Activated T-cell treated with anti-CD3 and anti-CD28 coated beads for 48 hours (primary cell): ENCODE results near the gene TGDS.
"Not testable (repeated sequence)": the region's sequence is repeated elsewhere in the genome, so short reads cannot be mapped to it uniquely, and the experiment has no call there.

Experiments
- DNase-seq: peaks from one replicate; pipeline ENCODE4 v3.0.0-alpha.2; 2020; ENCODE audit warnings: low read depth

The TGDS gene

GRCh38 chr13:94552095-94552494, 43.9 kb downstream of the TGDS start:
- no peak for DNase-seq

GRCh38 chr13:94550062-94550738, 45.8 kb downstream of the TGDS start:
- DNase-seq = no peak

- DNase-seq = peak; percentile 89
These were observed 46.5 kb downstream of the TGDS start for GRCh38 chr13:94549232-94550061.

- DNase-seq = peak; percentile 35
These were observed 47.1 kb downstream of the TGDS start for GRCh38 chr13:94548821-94549231.

- no peak for DNase-seq
These were observed 47.6 kb downstream of the TGDS start for GRCh38 chr13:94548382-94548781.

- DNase-seq = no peak
These were observed 49.7 kb downstream of the TGDS start for GRCh38 chr13:94546061-94546839.

- no peak for DNase-seq
These were observed 51.0 kb downstream of the TGDS start for GRCh38 chr13:94544922-94545321.

GRCh38 chr13:94542917-94543316, 53.0 kb downstream of the TGDS start:
- DNase-seq = no peak

- no peak for DNase-seq
These were observed 58.0 kb downstream of the TGDS start for GRCh38 chr13:94537740-94538630.

GRCh38 chr13:94535775-94536174, 60.2 kb downstream of the TGDS start:
- no peak for DNase-seq

- DNase-seq = no peak
These were observed 60.7 kb downstream of the TGDS start for GRCh38 chr13:94535231-94535630.

GRCh38 chr13:94534166-94534565, 61.8 kb downstream of the TGDS start:
- DNase-seq = no peak

- DNase-seq = not testable (repeated sequence)
These were observed 63.7 kb downstream of the TGDS start for GRCh38 chr13:94532278-94532677.

- DNase-seq = not testable (repeated sequence)
These were observed 69.0 kb downstream of the TGDS start for GRCh38 chr13:94526956-94527355.

GRCh38 chr13:94525781-94526180, 70.2 kb downstream of the TGDS start:
- no peak for DNase-seq

GRCh38 chr13:94524407-94524806, 71.5 kb downstream of the TGDS start:
- no peak for DNase-seq
